Caco-2 (cell line): Measurements from ENCODE around the gene SBF2. TPM values are rescaled to one million over a fixed set of nuclear protein-coding genes. Genes with fewer than 3 reads are reported as not detected.
"Not testable (repeated sequence)": the region's sequence is repeated elsewhere in the genome, so short reads cannot be mapped to it uniquely, and the experiment has no call there.

ENCODE experiments used
- BruUV-seq: library from RNA; stranded (reverse); fragments of 400-500 nt; replicated peaks from 2 replicates; lab custom pipeline; 2021; lab: Mats Ljungman, UMichigan
- CTCF ChIA-PET: fragments of 300-600 bp; sonication (Branson Sonifier 250); formaldehyde crosslinking; loops from one replicate; lab custom pipeline; 2022; ENCODE audit warnings: antibody characterized with exemption; lab: Charles Lee
- POLR2A ChIA-PET: fragments of 300-600 bp; sonication (Branson Sonifier 250); formaldehyde crosslinking; loops from one replicate; lab custom pipeline; 2022; ENCODE audit warnings: antibody characterized with exemption; lab: Charles Lee
- DNase-seq, 2 experiments: peaks; one replicate each; pipeline versions ENCODE4 v3.0.0 to v3.0.0-alpha.2; 2020 to 2022
- H3K27me3 ChIP-seq: replicated peaks from 2 replicates; pipeline ENCODE4 v1.6.0; 2011; ENCODE audit warnings: low read length; ENCODE audit not compliant: control insufficient read depth, insufficient read depth
- H3K36me3 ChIP-seq: 2 replicates; pipeline ENCODE4 v1.5.1; 2011; ENCODE audit warnings: low read length; ENCODE audit not compliant: control insufficient read depth, insufficient read depth
- H3K4me1 ChIP-seq: fragments of 250-450 bp; sonication (Bioruptor Pico); 2 replicates; pipeline ENCODE4 v1.5.1; 2020; ENCODE audit warnings: mild to moderate bottlenecking
- H3K4me3 ChIP-seq: 2 replicates; pipeline ENCODE4 v1.5.1; 2011; ENCODE audit warnings: low read depth, mild to moderate bottlenecking, control low read depth, low read length
- H3K9me3 ChIP-seq: fragments of 250-450 bp; sonication (Bioruptor Pico); 2 replicates; pipeline ENCODE4 v1.5.1; 2020; ENCODE audit warnings: mild to moderate bottlenecking, moderate library complexity
- H3K27ac Mint-ChIP-seq: one replicate; pipeline ENCODE4 v1.8.0; 2022; ENCODE audit warnings: mixed read lengths; ENCODE audit not compliant: unreplicated experiment
- H3K27me3 Mint-ChIP-seq: one replicate; pipeline ENCODE4 v1.8.0; 2022; ENCODE audit warnings: mixed read lengths; ENCODE audit not compliant: insufficient read depth, unreplicated experiment
- H3K36me3 Mint-ChIP-seq: one replicate; pipeline ENCODE4 v1.8.0; 2022; ENCODE audit warnings: mild to moderate bottlenecking, mixed read lengths; ENCODE audit not compliant: insufficient read depth, unreplicated experiment
- H3K4me1 Mint-ChIP-seq: one replicate; pipeline ENCODE4 v1.8.0; 2022; ENCODE audit warnings: low read depth, mixed read lengths; ENCODE audit not compliant: unreplicated experiment
- H3K4me3 Mint-ChIP-seq: one replicate; pipeline ENCODE4 v1.8.0; 2022; ENCODE audit warnings: mild to moderate bottlenecking, moderate library complexity, mixed read lengths; ENCODE audit not compliant: unreplicated experiment
- H3K9me3 Mint-ChIP-seq: one replicate; pipeline ENCODE4 v1.8.0; 2022; ENCODE audit warnings: mixed read lengths; ENCODE audit not compliant: unreplicated experiment
- CTCF ChIP-seq, 2 experiments: fragments of 200-600 bp in 1 of 2; IDR thresholded peaks; 1 replicate in 1 of 2; 2 replicates in 1 of 2; pipeline versions ENCODE4 v1.5.1 to v1.8.0; 2011 to 2022; ENCODE audit warnings: antibody characterized with exemption in 1 of 2, control low read depth in 1 of 2, inconsistent platforms in 1 of 2, low read depth in 1 of 2, low read length in 1 of 2, mild to moderate bottlenecking in 1 of 2, moderate library complexity in 1 of 2; ENCODE audit not compliant: insufficient read depth in 1 of 2, severe bottlenecking in 1 of 2, unreplicated experiment in 1 of 2
- intact Hi-C: fragments of 100-400 bp; cut with micrococcal nuclease; formaldehyde crosslinking; loops from one replicate; pipeline ENCODE4 v1.10.0; 2022; ENCODE audit not compliant: unreplicated experiment
- total RNA-seq: library from RNA; stranded (reverse); gene quantifications from 2 replicates; pipeline ENCODE4 v1.2.3, GENCODE V29; 2022

SBF2 gene
- total RNA-seq, 1 experiment from 2014 or later = 72.2 TPM

- H3K9me3 ChIP-seq = no peaks in the 10 kb centered on the region
- no peak for DNase-seq
- Mint-ChIP-seq H3K36me3 (peaks cover 12% of the 10 kb centered on the region), H3K9me3 (peaks cover 24% of the 10 kb centered on the region), H3K27ac (peak overlapping the region; percentile 90), H3K4me3 (no peak overlapping the region), H3K27me3 (no peaks in the 10 kb centered on the region), H3K4me1 (peaks cover 45% of the 10 kb centered on the region)
- H3K36me3 ChIP-seq = no peaks in the 10 kb centered on the region
- CTCF ChIA-PET = no interaction called here
- H3K4me3 ChIP-seq = no peak overlapping the region
- TF ChIP-seq CTCF (IDR thresholded peaks at IDR 0.05; ENCODE audit: insufficient read depth in 1 of 2, low read depth in 1 of 2, low read length in 1 of 2, severe bottlenecking in 1 of 2, unreplicated experiment in 1 of 2) = no peak
- H3K27me3 ChIP-seq = no peaks in the 10 kb centered on the region
- no TSS peak for BruUV-seq
- H3K4me1 ChIP-seq = peaks cover 69% of the 10 kb centered on the region
- POLR2A ChIA-PET = no interaction called here
- intact Hi-C loops = no loop called here
These were observed 390.4 kb downstream of the SBF2 start for GRCh38 chr11:9903579-9903978.

- H3K27me3 Mint-ChIP-seq = no peaks in the 10 kb centered on the region
- no TSS peak for BruUV-seq
- Histone ChIP-seq H3K9me3 (no peaks in the 10 kb centered on the region), H3K4me3 (no peak overlapping the region), H3K36me3 (no peaks in the 10 kb centered on the region), H3K4me1 (peaks cover 57% of the 10 kb centered on the region), H3K27me3 (no peaks in the 10 kb centered on the region)
- H3K36me3 Mint-ChIP-seq = peaks cover 12% of the 10 kb centered on the region
- peaks cover 24% of the 10 kb centered on the region for H3K9me3 Mint-ChIP-seq
- peak overlapping the region; percentile 90 for H3K27ac Mint-ChIP-seq
- TF ChIP-seq CTCF (IDR thresholded peaks at IDR 0.05; ENCODE audit: insufficient read depth in 1 of 2, low read depth in 1 of 2, low read length in 1 of 2, severe bottlenecking in 1 of 2, unreplicated experiment in 1 of 2) = no peak
- DNase-seq = peak in 1 of 2 experiments; percentile 24
- H3K4me1 Mint-ChIP-seq = peaks cover 42% of the 10 kb centered on the region
- intact Hi-C loops = no loop called here
- POLR2A ChIA-PET = no interaction called here
- CTCF ChIA-PET = no interaction called here
- no peak overlapping the region for H3K4me3 Mint-ChIP-seq
These were observed 392.1 kb downstream of the SBF2 start for GRCh38 chr11:9901943-9902342.

- POLR2A ChIA-PET, intact Hi-C loops: not testable (repeated sequence)
- H3K4me1 ChIP-seq = peaks cover 43% of the 10 kb centered on the region
These were observed 393.8 kb downstream of the SBF2 start for GRCh38 chr11:9900253-9900652.

More at GRCh38 chr11:9900253-9900652, 393.8 kb downstream of the SBF2 start:
- H3K9me3 Mint-ChIP-seq = peaks cover 31% of the 10 kb centered on the region
- peaks cover 32% of the 10 kb centered on the region for H3K4me1 Mint-ChIP-seq
- peaks cover 12% of the 10 kb centered on the region for H3K36me3 Mint-ChIP-seq
- DNase-seq = peak; percentile 19 to 46
- H3K36me3 ChIP-seq, H3K4me3 ChIP-seq, H3K4me3 Mint-ChIP-seq, BruUV-seq, CTCF ChIA-PET, H3K9me3 ChIP-seq, H3K27me3 ChIP-seq, H3K27me3 Mint-ChIP-seq: not testable (repeated sequence)
- H3K27ac Mint-ChIP-seq = peak overlapping the region; percentile 27
